Lower lobe of right lung (tissue), 2 donors: ENCODE measurements around the gene GALE. TPM values are rescaled to one million over a fixed set of nuclear protein-coding genes. Genes with fewer than 3 reads are reported as not detected.
"Not testable (repeated sequence)": the region's sequence is repeated elsewhere in the genome, so short reads cannot be mapped to it uniquely, and the experiment has no call there.

Experiments used
- ATAC-seq, 2 donors: fragments of 200-7000 bp; cut with Tn5 transposase; one replicate each; pipeline ENCODE4 v1.9.1; 2020 to 2022; ENCODE audit warnings: mild to moderate bottlenecking in 2 of 2, moderate library complexity in 2 of 2
- DNase-seq: peaks from one replicate; pipeline ENCODE4 v3.0.0-alpha.2; 2020
- H3K27ac ChIP-seq: fragments of 200-600 bp; one replicate; pipeline ENCODE4 v1.8.0; 2022
- H3K27me3 ChIP-seq: fragments of 200-600 bp; one replicate; pipeline ENCODE4 v1.8.0; 2022; ENCODE audit warnings: low read depth
- H3K36me3 ChIP-seq: fragments of 200-600 bp; one replicate; pipeline ENCODE4 v1.8.0; 2022; ENCODE audit warnings: mild to moderate bottlenecking
- H3K4me1 ChIP-seq: fragments of 200-600 bp; one replicate; pipeline ENCODE4 v1.8.0; 2022
- H3K4me3 ChIP-seq: fragments of 200-600 bp; one replicate; pipeline ENCODE4 v1.8.0; 2022; ENCODE audit warnings: mild to moderate bottlenecking
- H3K9me3 ChIP-seq: fragments of 200-600 bp; one replicate; pipeline ENCODE4 v1.8.0; 2022
- CTCF ChIP-seq: fragments of 200-600 bp; IDR thresholded peaks from one replicate; pipeline ENCODE4 v1.8.0; 2022; ENCODE audit warnings: antibody characterized with exemption, mild to moderate bottlenecking
- intact Hi-C: fragments of 100-400 bp; cut with DNase I; formaldehyde crosslinking; loops from one replicate; pipeline ENCODE4 v1.11.0; 2022
- total RNA-seq: library from RNA; stranded (reverse); fragmentation: NEBNext Ultra II Directional; extraction: Animal tissue kit (Norgen Biotek cat#: 25700); gene quantifications from one replicate; pipeline ENCODE4 v1.2.1, GENCODE V29; 2021
- donor health status: DM: no; HTN: yes; CAD: no; lungs with severe emphysema.

GALE gene
- total RNA-seq, 1 donor from 2014 or later = 49.8 TPM

- no peak overlapping the region for H3K4me3 ChIP-seq
- DNase-seq (peak; percentile 3), ATAC-seq (no peak)
- intact Hi-C loops = no loop called here
- H3K27me3 ChIP-seq = no peaks in the 10 kb centered on the region
- H3K27ac ChIP-seq = no peak overlapping the region
- no peaks in the 10 kb centered on the region for H3K9me3 ChIP-seq
- peaks cover 60% of the 10 kb centered on the region for H3K36me3 ChIP-seq
- no peak for TF ChIP-seq CTCF
- H3K4me1 ChIP-seq = peaks cover 20% of the 10 kb centered on the region
Measured at GRCh38 chr1:23787701-23788100, 12.9 kb downstream of the GALE start.

- H3K4me1 ChIP-seq = peaks cover 4% of the 10 kb centered on the region
- no peak for DNase-seq
- H3K27ac ChIP-seq = no peak overlapping the region
- TF ChIP-seq CTCF = no peak
- no peak overlapping the region for H3K4me3 ChIP-seq
- no peaks in the 10 kb centered on the region for H3K27me3 ChIP-seq
- H3K36me3 ChIP-seq = peaks cover 82% of the 10 kb centered on the region
- intact Hi-C loops = no loop called here
- no peaks in the 10 kb centered on the region for H3K9me3 ChIP-seq
- no peak for ATAC-seq
Measured at GRCh38 chr1:23784846-23785245, 15.7 kb downstream of the GALE start.

- H3K27me3 ChIP-seq, intact Hi-C loops, H3K27ac ChIP-seq, H3K9me3 ChIP-seq, ATAC-seq, H3K4me3 ChIP-seq: not testable (repeated sequence)
- peak; percentile 3 for DNase-seq
- H3K36me3 ChIP-seq = peaks cover 78% of the 10 kb centered on the region
- H3K4me1 ChIP-seq = peaks cover 16% of the 10 kb centered on the region
Measured at GRCh38 chr1:23783141-23783540, 17.4 kb downstream of the GALE start.

- ATAC-seq (no peak), DNase-seq (no peak)
- peak overlapping the region; percentile 95 for H3K27ac ChIP-seq
- H3K36me3 ChIP-seq = peaks cover 46% of the 10 kb centered on the region
- H3K27me3 ChIP-seq = no peaks in the 10 kb centered on the region
- TF ChIP-seq CTCF = no peak
- no peaks in the 10 kb centered on the region for H3K9me3 ChIP-seq
- H3K4me3 ChIP-seq = no peak overlapping the region
- H3K4me1 ChIP-seq = peaks cover 26% of the 10 kb centered on the region
- intact Hi-C loops = no loop called here
Measured at GRCh38 chr1:23779826-23780371, 20.7 kb downstream of the GALE start.

GRCh38 chr1:23777979-23778814, 22.4 kb downstream of the GALE start, which contains the start of gene PITHD1:
Gene PITHD1 (plus strand): TSS chr1:23778418. CDS start chr1:23778516, 98 bp downstream.
- Histone ChIP-seq H3K4me3 (peak within 1 kb of the TSS; percentile 92), H3K9me3 (no peaks in the 10 kb centered on the region), H3K27ac (peak within 1 kb of the TSS; percentile 95), H3K27me3 (no peaks in the 10 kb centered on the region), H3K36me3 (peaks cover 32% of the 10 kb centered on the region), H3K4me1 (peaks cover 26% of the 10 kb centered on the region)
- peak; percentile 90 for DNase-seq
- no peak for TF ChIP-seq CTCF
- intact Hi-C loops = no loop called here
- peak; percentile 93 for ATAC-seq

- intact Hi-C loops = no loop called here
- Histone ChIP-seq H3K36me3 (peaks cover 14% of the 10 kb centered on the region), H3K27ac (no peak overlapping the region), H3K4me1 (peaks cover 29% of the 10 kb centered on the region), H3K4me3 (no peak overlapping the region), H3K27me3 (no peaks in the 10 kb centered on the region), H3K9me3 (no peaks in the 10 kb centered on the region)
- ATAC-seq = no peak
- TF ChIP-seq CTCF = no peak
- DNase-seq = no peak
Measured at GRCh38 chr1:23776217-23776616, 24.3 kb downstream of the GALE start.
